SK-N-MC (cell line): ENCODE results near the gene ANK3.

ENCODE experiments used
- DNase-seq: peaks from one replicate; pipeline ENCODE4 v3.0.0-alpha.2; 2011; ENCODE audit warnings: low read depth, low spot score
- H3K27ac ChIP-seq: fragments of 200-600 bp; sonication (generic); 2 replicates; pipeline ENCODE4 v1.5.1; 2016; ENCODE audit warnings: mixed run types
- H3K36me3 ChIP-seq: fragments of 200-600 bp; sonication (generic); 2 replicates; pipeline ENCODE4 v1.6.1; 2017; ENCODE audit warnings: antibody characterized with exemption, low read length, mixed read lengths; ENCODE audit not compliant: insufficient read depth
- H3K4me3 ChIP-seq: fragments of 200-600 bp; sonication (generic); 2 replicates; pipeline ENCODE4 v1.5.1; 2016
- H3K9ac ChIP-seq: fragments of 200-600 bp; sonication (generic); 2 replicates; pipeline ENCODE4 v1.8.0; 2017; ENCODE audit warnings: mixed run types, mixed read lengths; ENCODE audit not compliant: insufficient read length
- H3K9me3 ChIP-seq: fragments of 200-600 bp; sonication (generic); 2 replicates; pipeline ENCODE4 v1.6.1; 2017; ENCODE audit warnings: low read depth, mild to moderate bottlenecking, antibody characterized with exemption, low read length, moderate library complexity, mixed read lengths
- EZH2 ChIP-seq: fragments of 200-600 bp; sonication (generic); IDR thresholded peaks from one replicate; pipeline ENCODE4 v1.6.1; 2017; ENCODE audit warnings: antibody characterized with exemption
- FOXP2 ChIP-seq: optimal IDR thresholded peaks from 2 replicates; pipeline ENCODE3; 2011; ENCODE audit warnings: mild to moderate bottlenecking, moderate library complexity; ENCODE audit not compliant: insufficient read depth; ENCODE audit errors: extremely low read length, control extremely low read depth
- POLR2AphosphoS5 ChIP-seq: IDR thresholded peaks from 2 replicates; pipeline ENCODE4 v1.6.1; 2012; ENCODE audit warnings: mild to moderate bottlenecking, low read depth, low read length, borderline replicate concordance

The ANK3 gene

DNA sequence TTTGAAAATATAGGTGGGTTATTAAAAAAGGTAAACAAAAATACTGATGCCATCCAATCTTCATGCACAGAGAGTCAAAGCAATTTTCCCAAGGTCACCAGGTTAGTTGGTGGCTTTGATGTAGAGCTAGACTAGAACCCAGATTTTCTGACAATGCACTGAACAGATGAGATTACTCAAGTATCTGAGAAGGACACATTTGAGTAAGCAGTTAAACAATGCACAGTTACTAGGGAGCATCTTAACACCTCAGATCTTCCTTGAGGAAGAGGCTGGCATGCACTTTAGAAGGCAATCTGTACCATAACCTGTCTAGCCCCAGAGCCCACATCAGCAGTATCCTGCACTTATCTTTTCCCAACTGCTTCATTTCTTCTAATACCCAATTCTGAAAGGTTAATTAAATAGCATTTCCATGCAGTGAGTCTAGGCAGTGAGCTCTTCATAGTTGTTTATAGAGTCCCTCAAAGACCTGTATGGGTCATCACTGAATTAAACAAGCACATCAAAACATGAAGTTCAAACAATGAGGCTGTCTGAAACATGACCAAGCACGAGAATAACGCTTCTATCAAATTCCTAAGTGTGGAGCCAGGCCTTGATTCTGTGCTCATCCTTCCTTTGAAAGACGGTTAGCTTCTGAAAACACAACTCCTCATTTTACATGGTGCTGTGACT is 38.2 kb upstream of the ANK3 start:
- DNase-seq, result no peak
- TF ChIP-seq FOXP2 (no peak), POLR2AphosphoS5 (no peak), EZH2 (no peak)
- Histone ChIP-seq H3K4me3 (no peak overlapping the region), H3K27ac (no peak overlapping the region), H3K36me3 (no peaks in the 10 kb centered on the region), H3K9ac (no peak overlapping the region), H3K9me3 (no peaks in the 10 kb centered on the region)

DNA sequence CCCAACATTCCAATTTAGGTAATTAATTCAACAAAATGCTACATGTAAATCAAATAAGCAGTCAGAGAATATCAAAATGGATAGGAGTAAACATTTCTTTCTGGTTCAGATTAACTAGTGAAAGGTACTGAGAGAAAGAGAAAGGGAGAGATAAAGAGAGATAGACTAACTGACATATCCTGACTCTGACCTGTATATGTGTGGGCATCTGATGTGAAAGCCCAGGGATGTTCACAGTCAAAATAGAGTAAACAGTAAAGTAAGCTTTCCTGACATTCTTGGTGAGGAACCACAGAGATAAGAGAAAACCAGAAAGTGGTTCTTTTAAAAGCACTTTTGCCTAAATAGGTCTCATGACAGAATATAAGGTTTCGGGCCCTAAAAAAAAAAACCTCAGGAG is 37.5 kb upstream of the ANK3 start:
- DNase-seq, result no peak
- Histone ChIP-seq H3K4me3 (no peak overlapping the region), H3K27ac (no peak overlapping the region), H3K9me3 (no peaks in the 10 kb centered on the region), H3K36me3 (no peaks in the 10 kb centered on the region), H3K9ac (no peak overlapping the region)
- TF ChIP-seq EZH2 (no peak), POLR2AphosphoS5 (no peak), FOXP2 (no peak)

DNA sequence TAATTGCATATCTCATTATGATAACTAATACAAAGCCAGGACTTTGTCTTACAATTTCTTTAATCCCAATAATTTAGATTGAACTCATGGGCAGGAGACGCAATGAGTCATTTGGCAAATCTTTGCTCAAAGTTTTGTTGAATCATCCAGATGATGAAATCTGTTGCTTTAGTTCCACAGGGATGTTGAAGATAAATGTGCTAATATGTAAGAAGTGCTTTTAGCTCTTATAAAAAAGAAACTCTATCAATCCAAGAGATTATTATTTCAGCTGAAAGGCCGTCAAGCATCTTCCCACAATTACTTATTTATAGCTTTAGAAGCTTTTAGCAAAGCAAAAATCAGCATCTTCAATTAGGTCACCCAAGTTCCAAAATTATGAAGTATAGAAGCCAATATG is 36.8 kb upstream of the ANK3 start:
- Histone ChIP-seq H3K9ac (no peak overlapping the region), H3K4me3 (no peak overlapping the region), H3K9me3 (no peaks in the 10 kb centered on the region), H3K36me3 (no peaks in the 10 kb centered on the region), H3K27ac (no peak overlapping the region)
- DNase-seq, result no peak
- TF ChIP-seq FOXP2 (no peak), EZH2 (no peak), POLR2AphosphoS5 (no peak)

DNA sequence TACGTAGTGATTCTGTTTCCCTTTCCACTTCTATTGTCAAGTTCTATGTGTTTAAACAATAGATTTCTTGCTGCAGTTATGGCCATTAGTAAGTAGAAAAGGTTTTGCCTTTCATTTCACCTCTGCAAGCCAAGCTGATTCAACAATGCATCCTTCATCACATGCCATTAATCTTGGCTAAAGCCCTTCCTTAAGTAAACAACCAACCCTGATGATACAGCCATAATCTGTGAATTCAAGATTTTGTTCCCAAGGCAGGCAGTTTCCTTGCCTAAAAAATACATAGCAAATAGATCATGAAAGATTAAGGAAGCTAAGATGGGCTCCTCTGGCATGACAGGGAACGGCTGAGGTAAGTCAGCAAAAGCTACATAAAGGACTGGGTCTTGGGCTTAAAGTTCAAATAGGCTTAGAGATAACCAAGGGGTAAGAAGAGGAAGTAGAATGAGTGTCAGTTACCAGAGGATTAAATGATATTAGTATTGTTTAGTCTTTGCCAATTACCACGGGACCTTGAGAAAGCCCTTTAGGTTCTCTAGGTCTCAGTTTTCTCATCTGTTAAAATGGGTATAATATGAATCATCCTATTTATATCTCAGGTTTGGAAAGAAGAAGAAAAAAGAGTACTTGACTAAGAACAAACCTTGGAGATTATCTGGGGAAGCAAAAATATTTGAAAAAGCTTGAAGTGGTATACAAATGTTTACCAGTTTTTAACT is 35.9 kb upstream of the ANK3 start:
- TF ChIP-seq EZH2 (no peak), FOXP2 (no peak), POLR2AphosphoS5 (no peak)
- no peak for DNase-seq
- Histone ChIP-seq H3K9ac (no peak overlapping the region), H3K27ac (no peak overlapping the region), H3K36me3 (no peaks in the 10 kb centered on the region), H3K4me3 (no peak overlapping the region), H3K9me3 (no peaks in the 10 kb centered on the region)

DNA sequence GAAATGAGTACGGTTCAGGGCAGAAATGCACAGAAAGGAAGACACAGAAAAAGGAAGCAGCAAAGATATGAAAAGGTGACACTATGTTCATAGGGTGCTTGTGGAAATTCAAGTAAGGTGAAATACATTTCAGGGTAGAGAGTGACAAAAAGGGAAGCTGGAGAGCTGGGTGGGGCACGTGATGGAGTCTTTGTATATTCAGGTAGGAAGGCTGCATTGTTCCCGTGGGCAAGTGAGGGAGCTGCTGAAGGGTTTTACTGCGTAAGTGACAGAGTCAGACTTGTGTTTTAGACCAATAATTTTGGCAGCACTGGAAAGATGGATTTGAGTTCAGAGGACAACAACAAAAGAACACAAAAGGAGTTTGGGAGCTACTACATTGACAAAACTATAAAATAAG is 35.3 kb upstream of the ANK3 start:
- Histone ChIP-seq H3K4me3 (no peak overlapping the region), H3K27ac (no peak overlapping the region), H3K9me3 (no peaks in the 10 kb centered on the region), H3K9ac (no peak overlapping the region), H3K36me3 (no peaks in the 10 kb centered on the region)
- TF ChIP-seq FOXP2 (no peak), EZH2 (no peak), POLR2AphosphoS5 (no peak)
- DNase-seq, result no peak

DNA sequence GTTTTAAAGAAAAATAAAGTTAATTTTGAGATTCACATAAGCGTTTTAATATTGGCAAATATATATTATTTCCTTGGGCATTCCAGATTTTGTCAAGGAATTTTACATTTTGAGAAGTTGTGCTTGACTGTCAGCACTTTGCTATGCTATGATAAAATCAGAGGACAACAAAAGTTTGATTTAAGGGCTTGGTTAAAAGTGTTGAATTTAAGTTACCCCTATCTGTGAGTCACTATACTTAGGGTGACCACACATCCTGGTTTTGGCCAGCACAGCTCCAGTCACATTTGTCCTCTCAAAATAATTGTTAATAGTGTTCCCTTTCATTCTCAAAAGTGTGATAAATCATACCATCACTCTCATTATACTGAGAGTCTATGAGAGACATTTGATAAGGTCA is 34.2 kb upstream of the ANK3 start:
- no peak for TF ChIP-seq EZH2
- TF ChIP-seq POLR2AphosphoS5, result no peak
- TF ChIP-seq FOXP2, result no peak
- Histone ChIP-seq H3K27ac (no peak overlapping the region), H3K36me3 (no peaks in the 10 kb centered on the region), H3K9me3 (no peaks in the 10 kb centered on the region), H3K4me3 (no peak overlapping the region), H3K9ac (no peak overlapping the region)
- DNase-seq, result no peak

DNA sequence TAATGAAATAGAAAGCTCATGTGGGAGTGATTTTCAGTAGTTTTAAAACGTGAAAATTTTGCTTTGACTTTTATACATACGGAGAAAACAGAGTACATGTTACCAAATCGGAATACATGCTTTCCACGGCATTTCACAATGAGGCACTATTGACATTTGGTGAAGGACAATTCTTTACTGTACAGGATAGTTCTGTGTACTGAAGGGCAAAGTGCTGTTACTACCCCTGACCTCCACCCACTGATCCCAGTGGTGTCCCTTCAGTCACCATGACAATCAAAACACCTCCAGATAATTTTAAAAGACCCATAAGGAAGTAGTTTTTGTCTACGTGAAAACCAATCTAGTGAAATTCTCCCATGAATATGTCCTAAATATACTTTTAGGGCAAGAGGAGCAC is 33.1 kb upstream of the ANK3 start:
- no peak overlapping the region for H3K27ac ChIP-seq
- no peak overlapping the region for H3K9ac ChIP-seq
- no peak for DNase-seq
- no peaks in the 10 kb centered on the region for H3K9me3 ChIP-seq
- H3K36me3 ChIP-seq, result no peaks in the 10 kb centered on the region
- TF ChIP-seq EZH2 (no peak), POLR2AphosphoS5 (no peak), FOXP2 (no peak)
- no peak overlapping the region for H3K4me3 ChIP-seq

DNA sequence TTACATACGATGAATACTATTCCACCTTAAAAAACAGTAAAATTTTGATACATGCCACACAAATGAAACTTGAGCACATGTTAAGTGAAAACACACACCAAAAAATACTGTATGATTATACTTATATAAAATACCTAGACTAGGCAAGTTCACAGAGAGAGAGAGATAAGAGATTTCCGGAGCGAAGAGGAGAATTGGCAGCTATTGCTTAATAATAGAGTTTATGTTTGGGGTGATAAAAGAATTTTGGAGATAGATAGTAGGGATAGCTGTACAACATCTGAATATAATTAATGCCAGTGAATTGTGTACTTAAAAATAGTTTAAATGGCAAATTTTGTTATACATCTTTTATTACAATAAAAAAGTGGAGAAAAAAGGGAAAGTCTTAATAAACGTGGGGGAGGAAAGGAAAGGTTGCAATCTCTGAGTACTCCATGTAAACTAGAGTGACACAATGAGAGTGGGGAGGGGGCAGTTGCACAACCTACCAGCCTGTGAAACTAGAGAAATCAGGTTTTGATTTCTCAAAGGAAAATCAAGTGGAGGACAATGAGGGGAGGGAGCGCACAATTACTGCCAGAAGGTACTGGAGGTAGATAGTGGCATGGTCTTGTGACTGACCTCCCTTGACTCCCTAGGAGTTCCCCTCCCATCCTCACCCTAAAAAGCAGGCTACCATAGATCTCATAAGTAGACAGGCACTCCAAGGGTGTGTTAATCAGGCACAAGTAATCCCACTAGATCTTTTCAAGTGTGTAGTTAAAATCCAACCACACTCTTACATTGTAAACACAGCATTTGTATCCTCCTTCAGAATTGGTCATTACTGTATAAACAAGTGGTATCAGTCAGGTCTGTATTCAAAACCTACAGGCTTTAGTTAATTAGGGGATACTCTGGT is 31.6 kb upstream of the ANK3 start:
- no peaks in the 10 kb centered on the region for H3K9me3 ChIP-seq
- H3K9ac ChIP-seq, result no peak overlapping the region
- TF ChIP-seq FOXP2 (no peak), POLR2AphosphoS5 (no peak), EZH2 (no peak)
- DNase-seq, result peak; percentile 8
- no peaks in the 10 kb centered on the region for H3K36me3 ChIP-seq
- no peak overlapping the region for H3K27ac ChIP-seq
- no peak overlapping the region for H3K4me3 ChIP-seq
